Fibroblast of skin of left quadriceps (primary cell): Measurements from ENCODE around the gene GALNT18.

Experiments
- DNase-seq, 2 experiments: peaks; one replicate each; pipeline ENCODE4 v3.0.0-alpha.2; 2013; ENCODE audit warnings: low read depth in 2 of 2

Gene GALNT18

DNA sequence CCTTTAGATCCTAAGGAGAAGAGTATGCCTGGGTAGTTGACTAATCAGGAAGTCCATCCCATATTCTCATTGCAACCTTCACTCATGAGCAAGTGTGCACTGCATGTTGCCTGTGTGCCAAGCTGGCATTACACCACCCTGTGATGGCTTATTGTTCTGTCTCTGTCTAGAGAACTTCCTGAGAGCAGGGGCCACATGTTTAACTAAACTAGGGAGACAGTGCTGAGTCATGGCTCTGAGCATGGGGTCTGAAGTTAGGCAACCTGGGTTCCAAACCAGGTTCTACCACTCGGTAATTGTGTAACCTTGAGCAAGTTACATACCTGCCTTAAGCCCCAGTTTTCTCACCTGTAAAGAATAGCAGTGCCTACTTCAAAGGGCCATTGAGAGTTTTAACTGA is 308.4 kb downstream of the GALNT18 start:
- no peak for DNase-seq

DNA sequence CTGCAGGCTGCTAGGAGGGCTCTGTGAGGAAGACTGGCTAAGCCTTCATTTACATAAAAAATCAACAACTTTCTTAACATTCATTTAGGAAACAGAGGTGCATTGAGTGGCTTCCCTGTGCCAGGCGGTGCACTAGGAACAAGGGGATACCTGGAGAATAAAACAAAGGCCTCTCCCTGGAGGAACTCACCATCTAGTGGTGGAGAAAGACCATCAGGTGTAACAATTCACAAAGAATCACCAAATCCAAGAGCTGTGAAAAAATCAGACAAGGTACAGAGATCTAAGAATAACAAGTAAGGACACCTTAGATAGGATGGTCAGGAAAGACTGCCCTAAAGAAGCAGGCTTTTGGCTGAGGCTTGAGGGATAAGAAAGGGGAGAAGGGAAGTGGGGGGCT is 309.1 kb downstream of the GALNT18 start:
- no peak for DNase-seq

GRCh38 chr11:11311169-11311568 is 310.6 kb downstream of the GALNT18 start:
- no peak for DNase-seq

DNA sequence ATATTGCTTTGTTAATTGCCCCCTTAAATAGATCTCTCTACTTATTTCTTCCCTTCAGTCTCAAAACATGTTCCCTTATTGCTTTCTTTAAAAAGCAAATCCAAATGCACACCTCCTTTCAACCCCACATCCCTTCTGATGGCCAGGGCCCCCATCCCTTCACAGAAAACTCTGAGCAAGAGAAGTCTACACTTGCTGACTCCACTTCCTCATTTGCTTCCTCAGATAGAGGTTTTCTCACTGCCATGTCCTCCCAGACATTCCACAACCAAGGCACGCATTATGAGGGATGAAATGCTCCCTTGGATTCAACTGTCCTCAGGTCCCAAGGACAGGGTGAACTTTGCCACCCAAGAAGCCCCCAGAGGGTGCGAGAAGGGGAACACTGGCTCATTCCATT is 311.9 kb downstream of the GALNT18 start:
- no peak for DNase-seq

GRCh38 chr11:11308249-11308648 is 313.6 kb downstream of the GALNT18 start:
- DNase-seq = no peak

GRCh38 chr11:11306855-11307254 is 314.9 kb downstream of the GALNT18 start:
- no peak for DNase-seq

GRCh38 chr11:11304550-11304949 is 317.3 kb downstream of the GALNT18 start:
- DNase-seq = no peak

DNA sequence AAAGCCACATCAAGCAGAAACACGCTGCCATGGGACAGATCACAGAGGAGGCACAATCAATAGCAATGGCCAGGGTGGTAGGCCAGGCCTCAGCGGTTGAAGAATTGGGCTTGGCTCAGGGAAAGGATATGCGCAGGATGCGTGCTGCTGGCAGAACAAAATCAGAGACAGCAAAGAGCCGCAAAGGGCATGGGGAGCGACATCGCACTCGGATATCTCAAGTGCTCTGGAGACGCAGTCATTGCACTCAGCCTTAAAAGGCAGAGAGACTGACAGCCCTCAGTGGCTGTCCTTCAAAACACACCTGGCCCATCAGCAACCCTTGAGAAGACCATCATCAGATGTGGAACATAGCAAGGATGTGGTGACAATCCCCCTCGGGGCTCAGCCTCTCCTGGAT is 319.2 kb downstream of the GALNT18 start:
- no peak for DNase-seq

DNA sequence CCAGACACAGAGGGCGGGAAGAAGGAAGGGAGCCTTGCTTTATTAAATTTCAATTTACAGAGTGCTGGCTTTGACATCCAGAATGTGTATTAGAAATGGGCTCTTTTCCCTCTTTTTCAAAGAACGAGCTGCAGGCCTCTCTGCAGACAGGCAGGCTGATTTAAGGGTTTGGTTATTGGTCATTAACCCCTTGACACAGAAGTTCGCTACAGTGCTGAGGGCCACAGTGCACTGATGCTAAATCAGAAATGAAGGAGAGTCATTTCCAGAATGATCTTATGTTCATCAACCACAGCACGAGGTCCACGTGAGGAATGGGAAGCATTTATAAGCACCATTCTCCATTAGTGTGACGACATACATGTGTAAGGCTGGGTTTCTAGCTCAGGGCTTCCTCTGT is 320.6 kb downstream of the GALNT18 start:
- no peak for DNase-seq

- no peak for DNase-seq
Observed at GRCh38 chr11:11297578-11297977, 324.2 kb downstream of the GALNT18 start.

DNA sequence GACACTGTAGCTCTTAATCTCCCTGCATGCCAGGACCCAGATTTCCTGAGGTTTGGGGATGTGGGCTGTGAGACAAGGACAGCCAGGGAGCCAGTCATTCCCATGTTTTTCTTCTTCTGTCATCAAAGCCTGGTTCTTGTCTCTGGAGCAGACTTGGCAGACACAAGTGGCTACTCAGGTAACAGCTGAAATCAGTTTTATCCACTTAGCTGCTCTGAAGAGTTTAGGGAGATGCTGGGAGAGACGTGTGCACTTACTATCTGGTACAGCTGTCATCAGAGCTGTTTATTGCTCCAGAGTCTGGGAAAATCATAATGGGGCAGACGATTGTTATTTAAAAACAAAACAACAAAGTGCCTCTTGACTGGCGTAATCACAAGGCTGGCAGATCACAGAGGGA is 325.4 kb downstream of the GALNT18 start:
- no peak for DNase-seq

DNA sequence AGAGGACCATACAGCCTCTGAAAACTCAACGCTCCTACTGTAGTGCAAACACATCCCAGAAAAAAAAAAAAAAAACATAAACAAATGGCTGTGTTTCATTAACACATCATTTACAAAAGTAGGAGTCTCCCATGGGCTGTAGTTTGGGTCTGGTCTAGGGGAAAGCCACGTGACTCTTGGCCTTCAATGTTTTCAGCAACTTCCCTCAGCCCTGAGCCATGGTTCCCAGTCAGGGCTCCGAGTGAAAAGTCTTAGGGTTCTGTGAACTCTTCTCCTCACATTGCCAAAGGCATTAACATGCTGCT is 327.3 kb downstream of the GALNT18 start:
- no peak for DNase-seq

DNA sequence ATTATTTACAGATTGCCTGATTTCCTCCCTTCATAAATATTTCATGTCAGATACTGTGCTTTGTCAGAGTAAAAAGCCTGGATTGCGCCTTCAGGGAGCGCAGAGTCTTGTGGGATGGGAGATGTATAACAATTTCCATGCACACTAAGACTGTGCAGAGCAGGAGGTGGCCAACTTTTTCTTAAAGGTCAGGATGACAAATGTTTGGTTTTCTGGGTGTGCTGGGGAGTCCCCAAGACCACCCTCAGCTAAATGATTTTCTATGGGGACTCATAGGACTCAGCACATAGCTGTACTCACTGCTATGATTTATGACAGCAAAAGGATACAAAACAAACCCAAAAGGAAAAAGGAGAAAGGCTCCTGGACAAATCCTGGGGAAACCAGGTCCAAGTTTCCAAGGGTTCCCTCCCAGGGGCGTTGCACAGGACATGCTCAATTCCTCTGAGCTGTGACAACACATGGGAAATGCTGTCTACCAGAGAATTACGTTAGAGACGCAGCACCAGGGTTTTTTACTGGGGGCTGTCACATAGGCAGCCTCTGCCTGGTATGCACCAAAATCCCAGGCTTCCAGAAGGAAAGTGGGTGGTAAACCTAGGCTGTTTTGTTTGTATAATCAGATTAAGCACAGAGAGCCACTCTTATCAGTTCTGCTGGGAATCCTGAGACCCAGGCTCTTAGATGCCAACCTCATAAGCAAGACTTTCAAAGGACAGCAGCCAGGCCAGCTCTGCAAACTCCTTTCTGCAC is 327.8 kb downstream of the GALNT18 start:
- no peak for DNase-seq

DNA sequence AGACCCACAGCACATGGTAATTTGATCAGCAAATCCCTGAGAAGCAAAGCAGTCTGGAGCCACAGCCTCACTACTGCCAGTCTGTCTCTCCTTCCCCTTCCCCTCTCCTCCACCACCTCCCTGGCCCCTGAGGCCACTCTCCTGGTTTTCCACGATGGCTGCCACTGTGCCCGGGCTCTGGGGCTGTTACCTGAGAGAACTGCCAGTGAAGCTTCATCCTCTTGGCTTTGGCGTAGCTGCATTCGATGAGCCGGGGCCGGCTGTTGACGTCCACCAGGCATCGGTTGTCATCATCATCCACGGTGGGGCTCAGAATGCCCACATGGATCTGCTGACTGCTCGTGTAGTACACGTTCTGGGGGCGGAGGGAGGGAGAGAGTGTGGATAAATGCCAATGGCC is 329.0 kb downstream of the GALNT18 start:
- DNase-seq = no peak

DNA sequence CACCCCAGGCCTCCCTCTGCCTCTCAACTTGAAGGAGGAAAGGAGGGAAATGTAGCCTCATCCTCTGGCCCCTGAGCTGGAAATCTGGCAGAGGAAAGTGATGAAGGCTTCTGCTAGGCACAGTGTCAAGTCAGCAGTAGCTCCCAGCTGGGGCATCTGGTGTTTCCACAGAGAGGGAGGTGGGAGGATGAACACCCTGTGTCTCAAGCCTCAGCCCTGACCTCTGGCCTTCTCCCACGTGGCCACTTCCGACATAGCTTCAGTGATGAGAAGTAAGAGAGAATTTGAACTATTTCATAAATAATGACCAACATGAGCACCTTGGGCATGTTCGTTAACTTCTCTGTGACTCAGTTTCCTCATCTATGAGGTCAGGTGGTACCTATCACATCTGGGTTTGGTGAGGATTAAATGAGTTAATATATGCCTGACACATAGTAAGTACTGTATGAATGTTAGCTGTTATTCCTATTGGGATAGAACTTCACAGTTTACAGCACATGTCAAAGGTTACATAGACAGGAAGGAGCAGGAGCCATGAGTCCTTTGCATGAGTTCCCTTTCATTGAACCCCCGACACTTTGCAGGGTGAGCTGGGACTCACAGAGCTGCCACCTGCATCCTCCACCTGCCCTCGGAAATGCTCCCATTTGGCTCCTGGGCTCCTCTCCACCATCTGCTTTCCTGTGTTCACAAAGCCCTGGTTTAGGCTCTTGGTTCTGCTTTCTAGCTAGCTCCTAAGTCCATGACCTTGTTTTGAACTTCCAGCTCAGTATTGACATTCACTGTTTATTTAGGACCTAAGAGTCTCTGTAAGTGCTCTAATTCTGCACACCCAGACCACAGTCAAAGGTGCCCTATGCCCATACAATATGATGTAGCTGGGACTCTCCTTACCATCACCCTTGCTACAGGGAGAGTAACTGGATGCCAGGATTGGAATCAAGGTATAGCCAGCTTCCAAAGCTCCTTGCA is 330.5 kb downstream of the GALNT18 start:
- DNase-seq = no peak

GRCh38 chr11:11290354-11290753 is 331.5 kb downstream of the GALNT18 start:
- DNase-seq = no peak

DNA sequence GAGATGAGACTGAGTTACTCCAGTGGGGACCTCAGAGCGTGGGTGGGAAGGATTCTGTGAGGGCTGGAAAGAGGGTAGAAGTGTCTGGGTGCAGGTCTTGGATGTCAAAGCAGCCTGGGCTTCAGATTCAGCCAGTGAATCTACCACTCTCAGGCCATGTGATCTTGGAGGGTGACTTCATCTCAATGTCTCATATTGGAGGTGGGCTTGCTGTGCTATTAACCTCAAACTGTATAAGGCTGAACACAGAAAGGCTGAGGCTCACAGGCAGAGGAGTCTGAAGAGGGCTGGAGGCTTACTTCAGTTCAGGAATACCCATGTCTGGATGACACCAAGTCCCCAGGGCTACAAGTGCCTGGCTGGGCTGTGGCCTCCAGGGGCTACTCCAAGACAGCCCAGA is 332.1 kb downstream of the GALNT18 start:
- no peak for DNase-seq

DNA sequence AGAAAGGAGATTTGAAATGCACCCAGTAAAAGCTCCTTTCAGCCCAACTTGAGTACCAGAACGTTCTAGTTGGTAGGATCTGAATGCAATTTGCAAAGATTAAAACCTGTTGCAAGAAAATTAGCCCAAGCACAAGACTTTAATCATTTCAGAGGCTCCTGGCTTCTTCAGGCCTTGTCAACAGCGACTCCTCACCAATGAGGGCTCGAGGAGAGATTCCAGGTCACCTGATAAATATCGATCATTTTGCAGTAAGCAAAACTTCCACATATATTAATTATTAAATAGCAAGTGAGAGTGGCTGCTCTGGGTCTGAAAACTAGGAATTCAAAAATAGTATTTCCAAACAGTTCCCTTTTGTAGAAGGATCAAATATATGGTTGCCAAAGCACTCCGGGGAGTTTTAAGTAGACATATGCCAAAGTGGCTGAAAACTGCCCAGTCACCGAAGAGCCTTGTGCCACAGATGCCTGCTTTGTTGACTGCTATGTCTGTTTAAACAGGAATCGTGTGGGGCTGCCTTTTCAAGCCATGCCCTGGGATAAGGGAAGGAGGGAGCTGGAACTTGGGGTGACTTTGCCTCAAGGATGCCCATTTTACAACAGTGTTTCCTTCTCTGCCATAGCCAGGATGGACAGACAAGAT is 332.7 kb downstream of the GALNT18 start:
- DNase-seq = no peak

DNA sequence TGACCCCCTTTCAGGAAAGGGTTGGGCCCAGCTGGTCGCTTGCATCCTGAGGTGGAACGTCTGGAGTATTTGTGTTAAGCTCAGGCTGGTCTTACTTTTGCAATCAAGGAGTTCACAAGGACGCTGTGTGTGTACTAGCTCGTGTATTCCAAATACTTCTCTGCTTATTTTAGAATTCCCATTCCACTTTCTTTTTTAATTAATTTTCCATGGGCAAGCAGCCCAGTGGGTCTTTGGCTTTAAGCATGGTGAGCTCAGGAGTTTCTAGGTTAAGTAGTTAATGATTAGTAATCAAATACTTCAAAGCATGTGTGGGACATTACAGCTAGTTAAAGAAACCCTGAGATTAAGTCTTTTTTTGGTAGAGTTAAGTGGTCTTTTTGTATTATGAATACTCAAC is 337.3 kb downstream of the GALNT18 start:
- no peak for DNase-seq

DNA sequence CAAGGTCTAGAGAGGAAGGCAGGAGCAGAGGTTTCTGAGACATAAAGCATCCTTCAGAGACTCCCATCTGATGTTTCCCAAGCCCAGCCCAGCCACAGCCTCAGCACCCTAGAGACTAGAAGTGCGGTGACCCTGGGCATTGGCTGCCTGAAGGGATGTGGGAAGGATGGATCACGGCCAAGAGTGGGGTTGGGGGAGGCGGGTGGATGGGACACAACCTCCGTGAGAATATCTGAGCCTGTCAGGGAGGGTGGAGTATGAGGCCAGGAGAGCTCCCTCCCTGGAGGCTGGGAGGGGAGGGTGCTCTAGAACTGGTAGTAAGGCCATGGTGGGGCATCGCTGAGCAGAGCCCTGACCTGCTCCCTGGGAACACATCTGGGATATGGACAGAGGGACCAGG is 340.2 kb downstream of the GALNT18 start:
- DNase-seq = no peak

GRCh38 chr11:11280826-11281225 is 341.0 kb downstream of the GALNT18 start:
- DNase-seq = no peak

GRCh38 chr11:11279956-11280689 is 341.7 kb downstream of the GALNT18 start:
- DNase-seq = no peak
